HG02623 (cell line): ENCODE measurements around the gene ANKDD1B.

Experiments used
- ATAC-seq: cut with Tn5 transposase; IDR thresholded peaks from one replicate; pipeline ENCODE4 v1.9.1; 2021; ENCODE audit warnings: moderate library complexity; ENCODE audit not compliant: unreplicated experiment

ANKDD1B gene

GRCh38 chr5:75616371-75616881 lies 5.2 kb downstream of the ANKDD1B start:
- ATAC-seq: no peak

DNA sequence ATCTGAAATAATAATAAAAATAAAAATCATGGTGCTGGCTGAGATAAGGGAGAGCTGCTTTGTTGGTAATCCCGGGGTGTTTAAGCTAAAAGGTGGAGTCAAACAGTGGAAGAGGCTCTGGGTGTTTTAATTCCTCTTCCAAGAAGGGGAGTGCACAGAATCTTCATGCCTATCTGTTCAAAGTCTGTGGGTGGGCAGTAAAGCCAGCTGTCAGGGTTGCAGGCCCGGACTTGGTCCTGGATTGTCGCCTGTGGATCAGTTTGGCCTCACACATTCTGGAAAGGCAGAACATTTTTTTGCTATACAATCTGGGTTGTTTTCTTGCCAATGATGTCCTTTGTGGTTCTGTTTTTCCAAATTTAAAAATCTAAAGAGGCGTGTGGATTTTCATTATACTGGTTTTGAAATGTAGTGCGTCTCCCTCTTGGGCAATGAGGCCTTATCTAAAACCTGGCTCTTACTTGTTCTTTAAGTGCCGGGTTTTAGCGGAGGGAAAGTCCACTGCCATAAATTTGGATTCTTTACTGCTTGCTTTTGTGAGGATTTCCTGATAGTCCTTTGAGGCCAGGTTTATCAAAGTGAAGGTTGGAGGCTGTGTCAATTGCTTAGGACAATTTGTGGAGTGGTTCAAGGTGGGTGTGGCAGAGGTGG lies 5.8 kb downstream of the ANKDD1B start:
- no peak for ATAC-seq

DNA sequence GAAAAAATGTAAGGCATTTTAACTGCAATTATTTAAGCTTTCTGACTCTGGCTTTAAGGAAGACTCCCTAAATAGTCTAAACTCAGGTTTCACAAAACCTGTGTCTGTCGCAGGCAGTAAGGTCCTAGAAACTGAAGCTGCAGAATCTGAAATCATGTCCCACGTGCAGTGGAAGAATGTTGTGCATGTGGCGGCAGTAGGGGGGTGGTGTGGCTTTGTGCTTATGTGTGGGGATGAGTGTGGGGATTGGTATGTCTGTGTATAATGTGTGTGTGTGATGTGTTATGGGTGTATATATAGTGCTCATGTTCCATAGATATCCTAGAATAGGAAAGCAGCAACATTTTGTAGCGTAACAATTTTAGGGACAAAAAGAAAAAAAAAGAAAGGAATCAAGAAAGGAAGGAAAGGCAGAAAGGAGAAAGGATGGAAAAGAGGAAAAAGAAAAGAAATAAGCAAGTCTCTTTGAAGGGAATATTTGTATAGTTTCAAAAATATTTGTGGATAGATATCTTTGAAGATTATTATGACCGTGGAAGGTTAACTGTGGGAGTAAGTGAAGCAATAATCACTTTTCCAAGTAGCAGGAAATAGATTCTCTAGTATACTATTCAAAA lies 6.6 kb downstream of the ANKDD1B start:
- no peak for ATAC-seq

DNA sequence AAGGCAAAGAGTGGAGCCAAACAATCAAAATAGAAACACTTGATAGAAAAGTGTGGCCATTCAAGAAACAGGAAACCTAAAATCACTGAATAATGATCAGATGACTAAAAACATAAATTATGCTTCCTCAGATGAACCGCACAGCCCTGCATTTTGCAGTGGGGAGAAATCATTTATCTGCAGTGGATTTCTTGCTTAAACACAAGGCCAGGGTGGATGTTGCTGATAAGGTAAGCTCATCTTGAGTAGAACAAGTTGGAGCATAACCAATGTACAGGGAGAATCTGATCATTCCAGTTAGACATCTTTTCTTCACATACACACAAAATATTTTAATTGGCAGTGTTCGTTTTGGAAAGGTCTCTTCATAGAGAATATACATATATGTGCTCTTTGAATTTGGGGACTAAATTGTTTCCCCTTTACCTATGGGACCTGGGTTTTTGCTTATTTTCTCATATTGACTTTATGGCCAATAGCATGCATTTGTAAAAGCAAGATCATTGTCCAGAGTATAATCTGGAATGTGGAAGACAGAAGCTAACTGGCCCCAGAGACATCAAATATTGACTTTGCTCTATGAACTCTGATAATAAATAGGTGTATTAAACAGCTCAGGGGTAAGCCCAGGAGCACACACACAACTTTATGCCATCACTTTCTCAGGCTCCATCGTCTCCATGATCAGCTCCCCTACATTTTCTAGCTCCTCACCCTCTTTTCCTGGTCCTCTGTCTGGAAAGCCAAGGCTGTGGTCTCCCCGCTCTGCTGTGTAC lies 9.1 kb downstream of the ANKDD1B start:
- no peak for ATAC-seq

DNA sequence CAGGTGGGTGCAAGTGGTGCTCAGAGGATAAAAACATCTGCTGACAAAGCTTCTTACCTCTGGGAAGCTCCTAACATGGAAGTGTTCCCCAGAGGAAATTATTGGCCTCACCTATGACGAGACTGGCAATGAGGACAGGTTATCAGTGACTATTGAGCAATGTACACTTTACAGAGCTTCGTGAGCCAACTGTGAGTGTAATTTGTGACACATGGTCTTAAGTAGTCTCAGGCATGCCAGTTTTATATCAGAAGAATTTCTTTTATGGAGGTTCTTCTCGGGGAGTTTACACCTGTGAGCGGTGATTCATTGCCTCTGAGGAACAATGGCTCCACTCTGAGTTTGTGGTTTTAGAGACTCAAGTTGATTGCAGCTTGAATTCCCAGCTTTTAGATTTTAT lies 11.3 kb downstream of the ANKDD1B start:
- ATAC-seq: no peak

DNA sequence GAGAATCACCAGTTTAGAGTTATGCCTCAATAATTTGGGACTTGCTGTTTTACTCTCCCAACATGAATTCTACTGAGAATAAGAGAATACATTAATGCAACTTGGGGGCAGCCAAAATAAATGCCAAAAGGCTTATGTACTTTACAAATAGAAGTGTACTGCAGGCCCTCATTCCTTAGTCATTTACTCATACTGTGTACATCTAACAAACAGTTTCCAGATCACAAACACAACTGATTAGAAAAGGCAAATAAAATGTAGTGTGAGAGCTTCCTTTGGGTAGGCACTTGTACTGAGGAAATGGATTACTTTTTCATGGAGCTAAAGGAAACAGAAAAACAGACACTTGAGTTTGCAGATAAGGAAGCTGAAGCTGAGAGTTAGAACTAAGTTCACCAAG lies 12.6 kb downstream of the ANKDD1B start:
- no peak for ATAC-seq

DNA sequence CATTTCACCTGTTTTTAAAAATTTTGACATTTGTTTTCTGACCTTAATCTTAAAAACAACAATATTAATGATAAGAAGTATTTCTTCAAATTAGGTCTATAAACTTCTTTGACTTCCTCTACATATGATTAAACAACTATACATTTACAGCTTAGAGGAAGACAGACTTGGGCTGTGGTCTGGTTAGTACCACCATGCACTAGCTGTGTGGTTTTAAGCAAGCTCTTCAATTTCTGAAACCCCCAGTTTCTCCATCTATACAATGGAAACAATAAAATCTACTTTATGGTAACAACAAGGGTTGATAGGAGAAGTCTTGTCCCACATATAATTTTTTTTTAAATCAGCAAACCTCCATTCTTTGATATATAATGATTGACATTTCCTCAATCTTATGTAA lies 15.7 kb downstream of the ANKDD1B start:
- ATAC-seq: no peak

GRCh38 chr5:75627801-75628200 lies 16.5 kb downstream of the ANKDD1B start:
- no peak for ATAC-seq

- no peak for ATAC-seq
These were observed 19.6 kb downstream of the ANKDD1B start for GRCh38 chr5:75630875-75631274.

DNA sequence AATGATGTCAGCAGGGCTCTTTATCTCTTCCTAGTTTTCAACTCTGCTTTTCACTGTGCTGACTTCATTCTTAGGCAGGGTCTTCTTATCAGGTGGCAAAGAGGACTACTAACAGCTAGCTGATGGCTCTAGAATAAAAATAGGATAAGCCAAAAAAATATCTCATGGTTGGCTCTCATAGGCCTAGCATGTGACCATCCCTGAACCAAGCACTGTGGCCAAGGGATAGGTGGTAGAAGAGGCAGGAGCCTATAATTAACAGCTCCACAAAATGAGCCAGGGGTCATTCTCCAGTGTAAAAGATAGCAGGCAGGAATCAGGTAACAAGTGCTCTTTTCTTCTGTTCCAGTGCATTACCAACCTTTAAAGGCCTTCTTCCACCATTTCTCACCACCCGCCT lies 21.1 kb downstream of the ANKDD1B start:
- ATAC-seq: no peak

DNA sequence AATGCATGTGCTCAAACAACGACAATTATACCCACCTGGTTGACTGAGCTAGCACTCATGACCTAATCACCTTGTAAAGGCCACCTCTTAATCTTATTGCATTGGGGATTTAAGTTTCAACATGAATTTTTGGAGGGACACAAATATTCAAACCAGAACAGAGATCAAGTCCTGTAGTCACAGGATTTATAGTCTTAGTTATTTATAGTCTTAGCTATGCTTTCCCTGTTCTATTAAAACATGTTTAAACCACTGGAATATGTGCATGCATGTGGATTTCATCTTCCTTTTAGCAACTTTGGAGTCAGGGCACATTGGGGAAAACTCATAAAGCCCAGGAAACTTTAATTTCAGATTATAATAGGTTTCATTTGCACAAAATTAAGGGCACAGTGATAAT lies 26.7 kb downstream of the ANKDD1B start:
- ATAC-seq: no peak

DNA sequence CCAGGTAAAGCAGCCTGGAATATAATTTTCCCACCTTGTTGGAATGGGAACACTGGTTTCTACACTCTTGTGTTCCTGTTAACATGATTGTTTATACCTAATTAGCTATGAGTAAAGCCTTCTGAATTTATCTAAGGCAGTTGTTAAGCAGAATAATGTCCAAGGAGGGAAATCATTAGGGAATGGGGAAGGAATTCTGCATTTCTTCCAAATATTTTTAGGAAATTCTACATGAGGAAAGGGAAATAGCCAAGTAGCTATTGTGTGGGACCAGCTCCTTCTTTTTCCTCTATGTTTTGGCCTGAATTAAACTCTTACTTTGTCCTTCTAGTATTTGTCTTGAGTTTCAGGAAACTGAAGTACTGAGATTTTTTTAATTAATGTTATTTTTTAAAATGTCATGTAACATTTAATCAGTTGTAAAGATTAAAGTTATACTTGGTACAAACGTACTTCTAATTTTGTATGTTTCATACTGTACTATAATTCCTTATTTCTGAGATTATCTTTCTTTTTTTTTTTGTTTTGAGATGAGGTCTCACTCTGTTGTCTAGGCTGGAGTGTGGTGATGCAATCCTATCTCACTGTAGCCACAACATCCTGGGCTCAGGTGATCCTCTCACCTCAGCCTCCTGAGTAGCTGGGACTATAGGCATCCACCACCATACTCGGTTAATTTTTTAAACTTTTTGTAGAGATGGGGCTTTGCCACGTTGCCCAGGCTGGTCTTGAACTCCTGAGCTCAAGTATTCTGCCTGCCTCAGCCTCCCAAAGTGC lies 28.5 kb downstream of the ANKDD1B start:
- ATAC-seq: no peak

DNA sequence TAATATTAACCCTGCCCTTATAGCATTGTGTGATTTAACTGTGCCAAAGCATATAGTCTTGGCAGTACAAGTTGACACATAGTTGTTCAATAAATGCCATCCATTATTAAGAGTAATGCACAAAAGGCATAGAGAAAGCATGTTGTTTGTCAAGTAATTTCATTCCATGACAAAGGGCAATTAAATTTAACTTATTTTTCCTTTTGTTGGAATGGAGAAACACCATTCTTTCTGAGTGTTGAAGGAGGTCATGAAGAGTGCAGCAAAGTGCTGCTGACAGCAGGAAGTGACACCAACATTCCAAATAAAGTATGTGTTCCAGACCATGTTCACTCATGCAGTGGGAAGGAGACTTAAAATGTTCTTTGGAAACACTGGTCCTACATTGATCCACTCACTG lies 29.1 kb downstream of the ANKDD1B start:
- no peak for ATAC-seq

GRCh38 chr5:75640826-75641225 lies 29.6 kb downstream of the ANKDD1B start:
- no peak for ATAC-seq

DNA sequence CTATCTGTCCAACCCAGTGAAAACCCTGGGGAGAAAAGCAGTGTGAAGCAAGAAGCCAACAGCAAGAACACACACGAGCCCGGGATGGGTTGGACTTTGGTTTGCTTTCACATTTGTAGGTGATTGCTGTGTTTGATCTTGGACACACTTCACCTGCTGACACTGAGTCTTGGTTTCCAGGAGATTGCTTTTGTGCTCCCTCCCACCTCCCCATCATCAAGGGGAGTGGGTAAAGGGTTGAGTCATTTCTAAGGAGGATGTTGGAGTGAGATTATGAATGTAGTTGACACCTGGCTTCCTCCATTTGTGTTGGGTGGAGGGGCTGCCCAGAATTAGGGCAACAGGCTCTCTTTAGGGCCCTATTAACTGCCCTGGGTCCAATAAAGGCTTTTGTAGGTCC lies 37.5 kb downstream of the ANKDD1B start:
- ATAC-seq: no peak

- no peak for ATAC-seq
These were observed 40.5 kb downstream of the ANKDD1B start for GRCh38 chr5:75651575-75652238.

DNA sequence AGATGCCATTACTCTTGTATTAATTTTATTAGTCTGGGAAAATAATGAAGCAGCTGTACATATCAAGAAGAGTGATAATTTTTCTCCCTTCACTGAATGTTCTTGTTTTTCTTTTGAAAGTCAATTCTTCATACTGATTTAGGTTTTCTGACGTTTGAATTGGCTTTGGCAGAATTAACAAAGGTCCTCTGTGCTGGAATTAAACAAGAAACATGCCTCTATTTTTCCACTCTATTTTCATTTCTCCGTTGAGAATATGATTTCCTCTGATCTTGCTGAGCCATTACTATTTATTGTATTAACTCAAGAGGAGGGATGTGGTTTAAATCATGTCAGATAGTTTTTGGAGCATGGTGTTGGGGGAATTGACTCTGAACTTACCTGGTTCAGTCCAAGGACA lies 42.3 kb downstream of the ANKDD1B start:
- ATAC-seq: no peak

- no peak for ATAC-seq
These were observed 43.5 kb downstream of the ANKDD1B start for GRCh38 chr5:75654693-75655295.

- no peak for ATAC-seq
These were observed 45.2 kb downstream of the ANKDD1B start for GRCh38 chr5:75656311-75657003.
